Neural cell (in vitro differentiated cells): ENCODE data around the gene MAP2K1. TPM values are rescaled to one million over a fixed set of nuclear protein-coding genes. Genes with fewer than 3 reads are reported as not detected.
A peak's percentile ranks its signal among the peaks of the same experiment; 100 is the strongest.
"Not testable (repeated sequence)": the region's sequence is repeated elsewhere in the genome, so short reads cannot be mapped to it uniquely, and the experiment has no call there.

ENCODE experiments used
- H2AFZ ChIP-seq: fragments of 200-600, 300-800 bp; sonication (generic), shearing (Covaris generic); 2 replicates; pipeline ENCODE4 v1.6.0; 2014; ENCODE audit warnings: low read depth, mild to moderate bottlenecking, antibody characterized with exemption, low read length, moderate library complexity
- H3F3A ChIP-seq: fragments of 200-600 bp; shearing (Covaris generic); 2 replicates; pipeline ENCODE4 v1.6.1; 2016; ENCODE audit warnings: mild to moderate bottlenecking, moderate library complexity, mixed read lengths, antibody characterized with exemption, low read length; ENCODE audit not compliant: insufficient read depth, poor library complexity, severe bottlenecking
- H3K27ac ChIP-seq: fragments of 200-600, 300-800 bp; sonication (generic), shearing (Covaris generic); 2 replicates; pipeline ENCODE4 v1.5.1; 2014; ENCODE audit warnings: mild to moderate bottlenecking, low read length, moderate library complexity
- H3K27me3 ChIP-seq: fragments of 300-800, 200-600 bp; sonication (generic), shearing (Covaris generic); 2 replicates; pipeline ENCODE4 v1.6.0; 2014; ENCODE audit warnings: mild to moderate bottlenecking, low read depth, low read length, moderate library complexity; ENCODE audit not compliant: insufficient read depth
- H3K36me3 ChIP-seq: fragments of 300-800, 200-600 bp; sonication (generic), shearing (Covaris generic); 2 replicates; pipeline ENCODE4 v1.5.1; 2014; ENCODE audit warnings: mild to moderate bottlenecking, antibody characterized with exemption, low read length, moderate library complexity; ENCODE audit not compliant: insufficient read depth
- H3K4me2 ChIP-seq: fragments of 300-800, 200-600 bp; sonication (generic), shearing (Covaris generic); 2 replicates; pipeline ENCODE4 v1.6.0; 2014; ENCODE audit warnings: mild to moderate bottlenecking, low read length
- H3K4me3 ChIP-seq: fragments of 300-800, 200-600 bp; sonication (generic), shearing (Covaris generic); 2 replicates; pipeline ENCODE4 v1.5.1; 2014; ENCODE audit warnings: mild to moderate bottlenecking, low read length, moderate library complexity
- H3K79me2 ChIP-seq: fragments of 200-600 bp; shearing (Covaris generic); replicated peaks from 2 replicates; pipeline ENCODE4 v1.6.0; 2014; ENCODE audit warnings: mild to moderate bottlenecking, low read length, moderate library complexity; ENCODE audit not compliant: insufficient read depth
- H3K9ac ChIP-seq: fragments of 300-800, 200-600 bp; sonication (generic), shearing (Covaris generic); 2 replicates; pipeline ENCODE4 v1.6.1; 2016; ENCODE audit warnings: mild to moderate bottlenecking, low read length, mixed read lengths
- H3K9me2 ChIP-seq: fragments of 200-600 bp; shearing (Covaris generic); 2 replicates; pipeline ENCODE4 v1.6.1; 2016; ENCODE audit warnings: mild to moderate bottlenecking, low read length, mixed read lengths; ENCODE audit not compliant: insufficient read depth
- H3K9me3 ChIP-seq: fragments of 200-600, 300-800 bp; sonication (generic), shearing (Covaris generic); 2 replicates; pipeline ENCODE4 v1.6.1; 2016; ENCODE audit warnings: mild to moderate bottlenecking, mixed run types, low read length, moderate library complexity, mixed read lengths
- H4K20me1 ChIP-seq: fragments of 200-600 bp; shearing (Covaris generic); 2 replicates; pipeline ENCODE4 v1.6.1; 2016; ENCODE audit warnings: mild to moderate bottlenecking, mixed run types; ENCODE audit not compliant: insufficient read depth
- CTCF ChIP-seq: fragments of 450-650 bp; IDR thresholded peaks from 2 replicates; pipeline ENCODE4 v1.5.1; 2014; ENCODE audit warnings: antibody characterized with exemption, mild to moderate bottlenecking, moderate library complexity; ENCODE audit not compliant: poor library complexity, severe bottlenecking
- EP300 ChIP-seq: fragments of 450-650 bp; conservative IDR thresholded peaks from 2 replicates; pipeline ENCODE4 v1.6.1; 2014; ENCODE audit warnings: antibody characterized with exemption, mild to moderate bottlenecking, moderate library complexity; ENCODE audit not compliant: poor library complexity, severe bottlenecking
- EZH2 ChIP-seq: fragments of 200-600, 300-800 bp; shearing (Covaris generic), sonication (generic); IDR thresholded peaks from 2 replicates; pipeline ENCODE4 v1.6.1; 2014; ENCODE audit warnings: antibody characterized with exemption, low read length, borderline replicate concordance, mild to moderate bottlenecking; ENCODE audit not compliant: insufficient read depth, poor library complexity, severe bottlenecking
- MXI1 ChIP-seq: fragments of 450-650 bp; conservative IDR thresholded peaks from 2 replicates; pipeline ENCODE4 v1.6.1; 2014; ENCODE audit warnings: antibody characterized with exemption, mild to moderate bottlenecking; ENCODE audit not compliant: poor library complexity, severe bottlenecking
- POLR2AphosphoS5 ChIP-seq: IDR thresholded peaks from 2 replicates; pipeline ENCODE4 v1.6.1; 2012
- RAD21 ChIP-seq: fragments of 450-650 bp; conservative IDR thresholded peaks from 2 replicates; pipeline ENCODE4 v1.6.1; 2014; ENCODE audit warnings: antibody characterized with exemption, mild to moderate bottlenecking, moderate library complexity
- REST ChIP-seq: IDR thresholded peaks from 2 replicates; pipeline ENCODE4 v1.6.1; 2012; ENCODE audit warnings: borderline replicate concordance
- SMC3 ChIP-seq: fragments of 450-650 bp; conservative IDR thresholded peaks from 2 replicates; pipeline ENCODE4 v1.6.1; 2014; ENCODE audit warnings: antibody characterized with exemption, mild to moderate bottlenecking, moderate library complexity; ENCODE audit not compliant: poor library complexity
- TAF1 ChIP-seq: IDR thresholded peaks from 2 replicates; pipeline ENCODE4 v1.6.1; 2012; ENCODE audit warnings: low read depth
- polyA plus RNA-seq: library from polyadenylated mRNA; depleted of rRNA; stranded (reverse); fragments of >200 nt; gene quantifications from 2 replicates; pipeline ENCODE4 v1.2.3, GENCODE V29; 2014

MAP2K1 gene
- polyA plus RNA-seq, 1 donor from 2014 or later = 24.7 TPM

GRCh38 chr15:66497502-66498455, 111.1 kb downstream of the MAP2K1 start, which contains the start of gene SNAPC5:
Gene SNAPC5, minus strand, starts transcription at chr15:66497762. Its CDS starts 31 bp downstream, at chr15:66497731.
- Histone ChIP-seq H4K20me1 (no peaks in the 10 kb centered on the region), H3K36me3 (peaks cover 6% of the 10 kb centered on the region)
- TF ChIP-seq CTCF = peak; percentile 99
- peak; percentile 47 for TF ChIP-seq EP300
- TF ChIP-seq MXI1 = peak; percentile 99
- peak; percentile 92 for TF ChIP-seq SMC3
- TF ChIP-seq RAD21 = peak; percentile 78
- TF ChIP-seq POLR2AphosphoS5 = peak; percentile 81
- peak; percentile 27 for TF ChIP-seq REST
- no peak for TF ChIP-seq EZH2
- peak; percentile 31 for TF ChIP-seq TAF1

GRCh38 chr15:66498501-66499386, 112.0 kb downstream of the MAP2K1 start:
- no peak overlapping the region for H3K4me3 ChIP-seq
- no peaks in the 10 kb centered on the region for H3K9me3 ChIP-seq
- no peaks in the 10 kb centered on the region for H3K9me2 ChIP-seq
- no peak overlapping the region for H2AFZ ChIP-seq
- H3K27ac ChIP-seq = no peak overlapping the region
- peaks cover 22% of the 10 kb centered on the region for H3K79me2 ChIP-seq
- H3K9ac ChIP-seq = no peak overlapping the region
- no peaks in the 10 kb centered on the region for H3K27me3 ChIP-seq
- peaks cover 6% of the 10 kb centered on the region for H3K36me3 ChIP-seq
- no peak for TF ChIP-seq MXI1
- TF ChIP-seq RAD21 = peak; percentile 50
- peak; percentile 35 for TF ChIP-seq SMC3
- peak; percentile 58 for TF ChIP-seq CTCF
- H3F3A ChIP-seq = peaks cover 3% of the 10 kb centered on the region
- no peak overlapping the region for H3K4me2 ChIP-seq
- no peaks in the 10 kb centered on the region for H4K20me1 ChIP-seq

More at GRCh38 chr15:66497502-66498455, 111.1 kb downstream of the MAP2K1 start, which contains the start of gene SNAPC5:
- Histone ChIP-seq H2AFZ (peak within 1 kb of the TSS; percentile 65), H3K79me2 (peaks cover 13% of the 10 kb centered on the region), H3K27me3 (no peaks in the 10 kb centered on the region), H3K4me3 (peak within 1 kb of the TSS; percentile 78), H3K9me3 (no peaks in the 10 kb centered on the region), H3K4me2 (peak within 1 kb of the TSS; percentile 74), H3K9ac (peak within 1 kb of the TSS; percentile 71), H3F3A (peaks cover 3% of the 10 kb centered on the region), H3K27ac (peak within 1 kb of the TSS; percentile 66), H3K9me2 (no peaks in the 10 kb centered on the region)

GRCh38 chr15:66500346-66500745, 113.6 kb downstream of the MAP2K1 start:
- H3K36me3 ChIP-seq, H3K9me3 ChIP-seq, H3K4me3 ChIP-seq, H3F3A ChIP-seq, H3K27me3 ChIP-seq, H3K9me2 ChIP-seq, H3K4me2 ChIP-seq, H4K20me1 ChIP-seq, H3K9ac ChIP-seq, H3K27ac ChIP-seq, H2AFZ ChIP-seq: not testable (repeated sequence)
- peaks cover 34% of the 10 kb centered on the region for H3K79me2 ChIP-seq
